GM21515 (cell line): Measurements from ENCODE around the gene SDS.

Experiments
- ATAC-seq: cut with Tn5 transposase; IDR thresholded peaks from one replicate; pipeline ENCODE4 v1.9.1; 2021; ENCODE audit not compliant: unreplicated experiment

SDS gene

GRCh38 chr12:113351089-113351488, 52.6 kb downstream of the SDS start:
- no peak for ATAC-seq

- ATAC-seq, result no peak
These were observed 54.7 kb downstream of the SDS start for GRCh38 chr12:113348849-113349536.

GRCh38 chr12:113347892-113348291, 55.8 kb downstream of the SDS start:
- no peak for ATAC-seq

- no peak for ATAC-seq
These were observed 56.6 kb downstream of the SDS start for GRCh38 chr12:113347107-113347506.

- no peak for ATAC-seq
These were observed 57.3 kb downstream of the SDS start for GRCh38 chr12:113346353-113346752.

GRCh38 chr12:113345318-113345717, 58.4 kb downstream of the SDS start:
- ATAC-seq, result no peak
